Measurements from ENCODE around the gene NHLH2.

DNA sequence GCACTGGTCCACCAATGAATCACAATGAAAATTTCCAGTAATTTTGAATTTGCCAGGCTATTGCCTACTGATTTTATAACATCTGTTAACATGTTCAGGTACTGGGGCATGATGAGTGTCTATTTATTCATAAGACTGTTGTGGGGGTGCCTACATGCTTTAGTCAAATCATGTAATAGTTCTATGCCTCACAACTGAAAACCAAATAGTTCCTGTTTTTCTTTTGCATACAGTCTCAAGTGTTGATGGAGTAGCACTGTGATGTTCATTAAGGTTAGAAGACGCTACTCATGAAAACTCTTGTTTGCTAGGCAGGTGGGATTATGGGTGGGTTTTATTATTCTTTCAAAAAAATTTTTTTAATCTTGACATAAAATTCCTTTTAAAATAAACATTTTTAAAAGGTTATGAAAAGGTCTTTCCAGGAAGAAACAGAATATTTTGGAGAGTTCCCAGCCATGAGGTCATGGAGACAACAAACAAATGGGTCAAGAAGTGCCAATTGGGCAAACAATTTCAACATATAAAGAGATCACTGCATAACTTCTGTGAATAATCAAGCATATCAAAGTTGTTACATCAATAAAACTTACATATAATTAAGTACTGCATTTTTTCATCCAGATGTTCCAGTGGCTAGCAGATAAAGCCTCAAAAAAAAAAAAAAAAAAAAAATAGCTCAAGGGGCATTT lies 40.2 kb upstream of the NHLH2 start:
- no peak for TF ChIP-seq YY1 (IDR thresholded peaks at IDR 0.05)
- TF ChIP-seq, protein P1, sequence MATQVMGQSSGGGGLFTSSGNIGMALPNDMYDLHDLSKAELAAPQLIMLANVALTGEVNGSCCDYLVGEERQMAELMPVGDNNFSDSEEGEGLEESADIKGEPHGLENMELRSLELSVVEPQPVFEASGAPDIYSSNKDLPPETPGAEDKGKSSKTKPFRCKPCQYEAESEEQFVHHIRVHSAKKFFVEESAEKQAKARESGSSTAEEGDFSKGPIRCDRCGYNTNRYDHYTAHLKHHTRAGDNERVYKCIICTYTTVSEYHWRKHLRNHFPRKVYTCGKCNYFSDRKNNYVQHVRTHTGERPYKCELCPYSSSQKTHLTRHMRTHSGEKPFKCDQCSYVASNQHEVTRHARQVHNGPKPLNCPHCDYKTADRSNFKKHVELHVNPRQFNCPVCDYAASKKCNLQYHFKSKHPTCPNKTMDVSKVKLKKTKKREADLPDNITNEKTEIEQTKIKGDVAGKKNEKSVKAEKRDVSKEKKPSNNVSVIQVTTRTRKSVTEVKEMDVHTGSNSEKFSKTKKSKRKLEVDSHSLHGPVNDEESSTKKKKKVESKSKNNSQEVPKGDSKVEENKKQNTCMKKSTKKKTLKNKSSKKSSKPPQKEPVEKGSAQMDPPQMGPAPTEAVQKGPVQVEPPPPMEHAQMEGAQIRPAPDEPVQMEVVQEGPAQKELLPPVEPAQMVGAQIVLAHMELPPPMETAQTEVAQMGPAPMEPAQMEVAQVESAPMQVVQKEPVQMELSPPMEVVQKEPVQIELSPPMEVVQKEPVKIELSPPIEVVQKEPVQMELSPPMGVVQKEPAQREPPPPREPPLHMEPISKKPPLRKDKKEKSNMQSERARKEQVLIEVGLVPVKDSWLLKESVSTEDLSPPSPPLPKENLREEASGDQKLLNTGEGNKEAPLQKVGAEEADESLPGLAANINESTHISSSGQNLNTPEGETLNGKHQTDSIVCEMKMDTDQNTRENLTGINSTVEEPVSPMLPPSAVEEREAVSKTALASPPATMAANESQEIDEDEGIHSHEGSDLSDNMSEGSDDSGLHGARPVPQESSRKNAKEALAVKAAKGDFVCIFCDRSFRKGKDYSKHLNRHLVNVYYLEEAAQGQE (IDR thresholded peaks at IDR 0.05) = no peak
- no peak for TF ChIP-seq CTCF (IDR thresholded peaks at IDR 0.05; ENCODE audit: low read depth, low read length, missing input control)
- TF ChIP-seq, protein P2, sequence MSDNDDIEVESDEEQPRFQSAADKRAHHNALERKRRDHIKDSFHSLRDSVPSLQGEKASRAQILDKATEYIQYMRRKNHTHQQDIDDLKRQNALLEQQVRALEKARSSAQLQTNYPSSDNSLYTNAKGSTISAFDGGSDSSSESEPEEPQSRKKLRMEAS (IDR thresholded peaks at IDR 0.05) = no peak
- peak in 1 of 2 donors; percentile 29 for TF ChIP-seq EGR1 (IDR thresholded peaks at IDR 0.05; ENCODE audit: low read depth in 2 of 2)
- TF ChIP-seq SP1 (IDR thresholded peaks at IDR 0.05) = no peak
- TF ChIP-seq GABPA (IDR thresholded peaks at IDR 0.05 in 1 of 2, conservative IDR thresholded peaks at IDR 0.05 in 1 of 2) = no peak
- TF ChIP-seq, protein P3, sequence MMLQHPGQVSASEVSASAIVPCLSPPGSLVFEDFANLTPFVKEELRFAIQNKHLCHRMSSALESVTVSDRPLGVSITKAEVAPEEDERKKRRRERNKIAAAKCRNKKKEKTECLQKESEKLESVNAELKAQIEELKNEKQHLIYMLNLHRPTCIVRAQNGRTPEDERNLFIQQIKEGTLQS (IDR thresholded peaks at IDR 0.05) = no peak
- TF ChIP-seq, protein P4, sequence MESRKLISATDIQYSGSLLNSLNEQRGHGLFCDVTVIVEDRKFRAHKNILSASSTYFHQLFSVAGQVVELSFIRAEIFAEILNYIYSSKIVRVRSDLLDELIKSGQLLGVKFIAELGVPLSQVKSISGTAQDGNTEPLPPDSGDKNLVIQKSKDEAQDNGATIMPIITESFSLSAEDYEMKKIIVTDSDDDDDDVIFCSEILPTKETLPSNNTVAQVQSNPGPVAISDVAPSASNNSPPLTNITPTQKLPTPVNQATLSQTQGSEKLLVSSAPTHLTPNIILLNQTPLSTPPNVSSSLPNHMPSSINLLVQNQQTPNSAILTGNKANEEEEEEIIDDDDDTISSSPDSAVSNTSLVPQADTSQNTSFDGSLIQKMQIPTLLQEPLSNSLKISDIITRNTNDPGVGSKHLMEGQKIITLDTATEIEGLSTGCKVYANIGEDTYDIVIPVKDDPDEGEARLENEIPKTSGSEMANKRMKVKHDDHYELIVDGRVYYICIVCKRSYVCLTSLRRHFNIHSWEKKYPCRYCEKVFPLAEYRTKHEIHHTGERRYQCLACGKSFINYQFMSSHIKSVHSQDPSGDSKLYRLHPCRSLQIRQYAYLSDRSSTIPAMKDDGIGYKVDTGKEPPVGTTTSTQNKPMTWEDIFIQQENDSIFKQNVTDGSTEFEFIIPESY (IDR thresholded peaks at IDR 0.05) = no peak
- no peak for TF ChIP-seq TAF1 (conservative IDR thresholded peaks at IDR 0.05)
- no peak for TF ChIP-seq RXRA (IDR thresholded peaks at IDR 0.05)
- peak; percentile 67 to 70 for TF ChIP-seq JUND (IDR thresholded peaks at IDR 0.05)
- no peak for TF ChIP-seq RAD21 (IDR thresholded peaks at IDR 0.05)
- no peak for TF ChIP-seq FOXA1 (IDR thresholded peaks at IDR 0.05)
